ENCODE data around the gene TRAPPC3L. TPM values are rescaled to one million over a fixed set of nuclear protein-coding genes. Genes with fewer than 3 reads are reported as not detected.
A peak's percentile ranks its signal among the peaks of the same experiment; 100 is the strongest.
"Not testable (repeated sequence)": the region's sequence is repeated elsewhere in the genome, so short reads cannot be mapped to it uniquely, and the experiment has no call there.

The TRAPPC3L gene
- total RNA-seq, 1 donor from 2014 or later = not detected

GRCh38 chr6:116528133-116528532 lies 17.4 kb downstream of the TRAPPC3L start:
- intact Hi-C loops (cut with DNase I) = loop anchor here (2.0 kb wide), 1 partner anchor 15 kb away; no protein-coding TSS in a partner anchor
- DNase-seq (ENCODE audit: missing footprints) (no peak), ATAC-seq (no peak)

- ATAC-seq (no peak), DNase-seq (ENCODE audit: missing footprints) (no peak)
- intact Hi-C loops (cut with DNase I) = no loop called here
Observed at GRCh38 chr6:116524236-116524635, 21.2 kb downstream of the TRAPPC3L start.

GRCh38 chr6:116522896-116523295 lies 22.6 kb downstream of the TRAPPC3L start:
- ATAC-seq (no peak), DNase-seq (ENCODE audit: missing footprints) (no peak)
- intact Hi-C loops (cut with DNase I) = no loop called here

- no peak for DNase-seq (ENCODE audit: missing footprints)
- no peak for ATAC-seq
- intact Hi-C loops (cut with DNase I) = no loop called here
Observed at GRCh38 chr6:116518621-116519368, 26.7 kb downstream of the TRAPPC3L start.

- ATAC-seq = no peak
- intact Hi-C loops (cut with DNase I) = no loop called here
- DNase-seq (ENCODE audit: missing footprints) = no peak
Observed at GRCh38 chr6:116515141-116515540, 30.3 kb downstream of the TRAPPC3L start.

GRCh38 chr6:116514111-116514510 lies 31.4 kb downstream of the TRAPPC3L start:
- intact Hi-C loops (cut with DNase I) = no loop called here
- ATAC-seq (no peak), DNase-seq (ENCODE audit: missing footprints) (no peak)

- intact Hi-C loops (cut with DNase I) = loop anchor here (2.0 kb wide), 1 partner anchor 15 kb away; no protein-coding TSS in a partner anchor
Observed at GRCh38 chr6:116513224-116513875, 32.1 kb downstream of the TRAPPC3L start.

GRCh38 chr6:116512734-116513133 lies 32.8 kb downstream of the TRAPPC3L start:
- intact Hi-C loops (cut with DNase I) = loop anchor here (2.0 kb wide), 1 partner anchor 16 kb away; no protein-coding TSS in a partner anchor
- DNase-seq (ENCODE audit: missing footprints) (no peak), ATAC-seq (no peak)

More at GRCh38 chr6:116513224-116513875, 32.1 kb downstream of the TRAPPC3L start:
- ATAC-seq (no peak), DNase-seq (ENCODE audit: missing footprints) (no peak)

GRCh38 chr6:116512111-116512559 lies 33.3 kb downstream of the TRAPPC3L start:
- intact Hi-C loops (cut with DNase I) = loop anchor here (2.0 kb wide), 1 partner anchor 17 kb away; no protein-coding TSS in a partner anchor
- peak; percentile 59 for ATAC-seq

GRCh38 chr6:116511424-116512110 lies 33.9 kb downstream of the TRAPPC3L start, which contains the start of gene CALHM5:
Gene CALHM5, plus strand, starts transcription at chr6:116511639. Its CDS starts 58 bp downstream, at chr6:116511697.
- intact Hi-C loops (cut with DNase I) = loop anchor here (2.0 kb wide), 1 partner anchor 17 kb away; no protein-coding TSS in a partner anchor

More at GRCh38 chr6:116512111-116512559, 33.3 kb downstream of the TRAPPC3L start:
- DNase-seq (ENCODE audit: missing footprints) = no peak

GRCh38 chr6:116508527-116508926 lies 37.0 kb downstream of the TRAPPC3L start:
- ATAC-seq (no peak), DNase-seq (ENCODE audit: missing footprints) (no peak)
- intact Hi-C loops (cut with DNase I) = no loop called here

More at GRCh38 chr6:116511424-116512110, 33.9 kb downstream of the TRAPPC3L start, which contains the start of gene CALHM5:
- DNase-seq (ENCODE audit: missing footprints) = peak; percentile 69
- peak; percentile 90 for ATAC-seq

- DNase-seq (ENCODE audit: missing footprints) (no peak), ATAC-seq (no peak)
- intact Hi-C loops (cut with DNase I) = no loop called here
Observed at GRCh38 chr6:116507324-116507723, 38.2 kb downstream of the TRAPPC3L start.

- DNase-seq (ENCODE audit: missing footprints) (no peak), ATAC-seq (no peak)
- intact Hi-C loops (cut with DNase I) = no loop called here
Observed at GRCh38 chr6:116500969-116501433, 44.5 kb downstream of the TRAPPC3L start.

- peak; percentile 54 for DNase-seq (ENCODE audit: missing footprints)
- ATAC-seq = peak; percentile 72
- intact Hi-C loops (cut with DNase I) = no loop called here
Observed at GRCh38 chr6:116497113-116497676, 48.3 kb downstream of the TRAPPC3L start.

- intact Hi-C loops (cut with DNase I); ATAC-seq; DNase-seq (ENCODE audit: missing footprints): not testable (repeated sequence)
Observed at GRCh38 chr6:116495161-116495560, 50.3 kb downstream of the TRAPPC3L start.

- DNase-seq (ENCODE audit: missing footprints) (no peak), ATAC-seq (no peak)
- intact Hi-C loops (cut with DNase I) = no loop called here
Observed at GRCh38 chr6:116492331-116493067, 53.0 kb downstream of the TRAPPC3L start.

- intact Hi-C loops (cut with DNase I) = no loop called here
Observed at GRCh38 chr6:116491610-116492330, 53.7 kb downstream of the TRAPPC3L start.

More at GRCh38 chr6:116491610-116492330, 53.7 kb downstream of the TRAPPC3L start:
- DNase-seq (ENCODE audit: missing footprints) = no peak
- ATAC-seq = no peak

Data from Right ventricle myocardium inferior (tissue), 1 donor.